PC-9 (cell line): ENCODE results near the gene CSRP1.

Source experiments
- EZH2 ChIP-seq: fragments of 200-600 bp; sonication (generic); IDR thresholded peaks from 2 replicates; pipeline ENCODE4 v1.8.0; 2017; ENCODE audit warnings: antibody characterized with exemption, low read depth
- TF ChIP-seq, protein P1 (sequence below): fragments of 200-600 bp; sonication (generic); conservative IDR thresholded peaks from 2 replicates; pipeline ENCODE4 v1.6.1; 2017; ENCODE audit warnings: mixed run types, antibody characterized with exemption, mild to moderate bottlenecking, moderate library complexity

DNA sequence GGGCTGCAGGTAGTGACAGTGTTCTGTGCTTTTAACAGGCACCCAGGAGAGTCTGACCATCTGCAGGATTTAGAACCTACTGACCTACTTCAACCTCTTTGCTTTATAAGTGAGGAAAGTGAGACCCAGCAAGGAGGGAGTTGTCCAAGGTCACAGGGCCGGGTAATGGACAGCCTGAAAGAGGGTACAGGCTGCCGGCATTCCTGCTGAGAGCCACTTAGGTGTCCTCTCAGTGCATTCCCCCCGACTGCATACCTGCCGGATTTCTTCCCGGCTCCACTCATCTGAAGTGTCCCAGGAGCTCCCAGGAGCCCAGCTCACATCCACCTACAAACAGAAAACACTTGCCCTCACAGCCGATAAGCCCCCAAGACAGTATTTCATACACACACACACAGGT is 51.8 kb downstream of the CSRP1 start:
- TF ChIP-seq, protein P1, sequence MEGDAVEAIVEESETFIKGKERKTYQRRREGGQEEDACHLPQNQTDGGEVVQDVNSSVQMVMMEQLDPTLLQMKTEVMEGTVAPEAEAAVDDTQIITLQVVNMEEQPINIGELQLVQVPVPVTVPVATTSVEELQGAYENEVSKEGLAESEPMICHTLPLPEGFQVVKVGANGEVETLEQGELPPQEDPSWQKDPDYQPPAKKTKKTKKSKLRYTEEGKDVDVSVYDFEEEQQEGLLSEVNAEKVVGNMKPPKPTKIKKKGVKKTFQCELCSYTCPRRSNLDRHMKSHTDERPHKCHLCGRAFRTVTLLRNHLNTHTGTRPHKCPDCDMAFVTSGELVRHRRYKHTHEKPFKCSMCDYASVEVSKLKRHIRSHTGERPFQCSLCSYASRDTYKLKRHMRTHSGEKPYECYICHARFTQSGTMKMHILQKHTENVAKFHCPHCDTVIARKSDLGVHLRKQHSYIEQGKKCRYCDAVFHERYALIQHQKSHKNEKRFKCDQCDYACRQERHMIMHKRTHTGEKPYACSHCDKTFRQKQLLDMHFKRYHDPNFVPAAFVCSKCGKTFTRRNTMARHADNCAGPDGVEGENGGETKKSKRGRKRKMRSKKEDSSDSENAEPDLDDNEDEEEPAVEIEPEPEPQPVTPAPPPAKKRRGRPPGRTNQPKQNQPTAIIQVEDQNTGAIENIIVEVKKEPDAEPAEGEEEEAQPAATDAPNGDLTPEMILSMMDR: no peak
- TF ChIP-seq EZH2: no peak
